ENCODE measurements around the gene EPRS1.
"Not testable (repeated sequence)": the region's sequence is repeated elsewhere in the genome, so short reads cannot be mapped to it uniquely, and the experiment has no call there.

The EPRS1 gene

GRCh38 chr1:220046052-220046930 lies at the start of gene EPRS1:
TSS of gene EPRS1 (minus strand) at chr1:220046505. CDS start at chr1:220046388, 117 bp downstream.
- DNase-seq (ENCODE audit: low spot score) = peak; percentile 98

GRCh38 chr1:220094016-220094911 lies 48.0 kb upstream of the EPRS1 start, which contains the start of gene IARS2:
TSS of gene IARS2 (plus strand) at chr1:220094132. CDS start at chr1:220094217, 85 bp downstream.
- peak; percentile 87 for DNase-seq (ENCODE audit: low spot score)

- peak; percentile 6 for DNase-seq (ENCODE audit: low spot score)
These were observed 47.2 kb upstream of the EPRS1 start for GRCh38 chr1:220093361-220094015.

- no peak for DNase-seq (ENCODE audit: low spot score)
These were observed 46.4 kb upstream of the EPRS1 start for GRCh38 chr1:220092694-220093093.

GRCh38 chr1:220089650-220090556 lies 43.6 kb upstream of the EPRS1 start, which contains the start of gene BPNT1:
TSS of gene BPNT1 (minus strand) at chr1:220089788. CDS start at chr1:220079846, 9,942 bp downstream.
- peak; percentile 94 for DNase-seq (ENCODE audit: low spot score)

GRCh38 chr1:220086261-220086686 lies 40.0 kb upstream of the EPRS1 start:
- DNase-seq (ENCODE audit: low spot score) = not testable (repeated sequence)

GRCh38 chr1:220084460-220084859 lies 38.2 kb upstream of the EPRS1 start:
- DNase-seq (ENCODE audit: low spot score) = no peak

- DNase-seq (ENCODE audit: low spot score) = no peak
These were observed 31.6 kb upstream of the EPRS1 start for GRCh38 chr1:220077887-220078286.

GRCh38 chr1:220076861-220077762 lies 30.8 kb upstream of the EPRS1 start:
- DNase-seq (ENCODE audit: low spot score) = no peak

- no peak for DNase-seq (ENCODE audit: low spot score)
These were observed 21.2 kb upstream of the EPRS1 start for GRCh38 chr1:220067269-220068204.

- DNase-seq (ENCODE audit: low spot score) = peak; percentile 72
These were observed 16.3 kb upstream of the EPRS1 start for GRCh38 chr1:220062629-220063028.

GRCh38 chr1:220060876-220061275 lies 14.6 kb upstream of the EPRS1 start:
- no peak for DNase-seq (ENCODE audit: low spot score)

- no peak for DNase-seq (ENCODE audit: low spot score)
These were observed 10.1 kb upstream of the EPRS1 start for GRCh38 chr1:220056374-220056773.

- no peak for DNase-seq (ENCODE audit: low spot score)
These were observed 801 bp downstream of the EPRS1 start for GRCh38 chr1:220045356-220046051.

- no peak for DNase-seq (ENCODE audit: low spot score)
These were observed 1.5 kb downstream of the EPRS1 start for GRCh38 chr1:220044678-220045355.

- no peak for DNase-seq (ENCODE audit: low spot score)
These were observed 2.7 kb downstream of the EPRS1 start for GRCh38 chr1:220043646-220044045.

- no peak for DNase-seq (ENCODE audit: low spot score)
These were observed 6.2 kb downstream of the EPRS1 start for GRCh38 chr1:220040028-220040596.

Measured in Ammon's horn (tissue), 1 donor.